Body of pancreas (tissue), 4 donors: ENCODE results near the gene ARHGAP15. TPM values are rescaled to one million over a fixed set of nuclear protein-coding genes. Genes with fewer than 3 reads are reported as not detected.

Experiments
- ATAC-seq: fragments of 150-250 bp; one replicate; pipeline ENCODE4 v1.9.1; 2016
- DNase-seq, 4 donors: peaks; one replicate each; pipeline ENCODE4 v3.0.0-alpha.2; 2019
- H3K27ac ChIP-seq, 4 donors: fragments of 200-600 bp; sonication (generic); 1 replicate in 3 of 4; 2 replicates in 1 of 4; pipeline versions ENCODE4 v1.5.1 to v1.6.1; 2016 to 2019; ENCODE audit warnings: mild to moderate bottlenecking in 1 of 4, mixed read lengths in 1 of 4, moderate library complexity in 1 of 4
- H3K27me3 ChIP-seq, 2 donors: fragments of 200-600 bp; sonication (generic); one replicate each; pipeline ENCODE4 v1.6.0; 2016; ENCODE audit warnings: mild to moderate bottlenecking in 1 of 2
- H3K36me3 ChIP-seq, 2 donors: fragments of 200-600 bp; sonication (generic); replicated peaks in 1 of 2; 2 replicates each; pipeline ENCODE4 v1.5.1; 2016; ENCODE audit warnings: low read depth in 2 of 2; ENCODE audit not compliant: insufficient read depth in 1 of 2
- H3K4me1 ChIP-seq: fragments of 200-600 bp; sonication (generic); one replicate; pipeline ENCODE4 v1.6.0; 2016
- H3K4me3 ChIP-seq, 2 donors: fragments of 200-600 bp; sonication (generic); 1 replicate in 1 of 2; 2 replicates in 1 of 2; pipeline ENCODE4 v1.5.1; 2016 to 2019
- H3K9me3 ChIP-seq, 3 donors: fragments of 200-600 bp; sonication (generic); 1 replicate in 2 of 3; 2 replicates in 1 of 3; pipeline ENCODE4 v1.5.1; 2016
- CTCF ChIP-seq, 7 experiments: fragments of 450-650 bp in 4 of 7; fragments of 200-600 bp in 3 of 7; sonication (generic) in 3 of 7; IDR thresholded peaks; one replicate each; pipeline ENCODE4 v1.5.1; 2016 to 2019; ENCODE audit warnings: antibody characterized with exemption in 7 of 7
- POLR2A ChIP-seq, 3 donors: fragments of 450-650 bp; IDR thresholded peaks; one replicate each; pipeline ENCODE4 v1.6.1; 2016; ENCODE audit warnings: antibody characterized with exemption in 3 of 3, mild to moderate bottlenecking in 2 of 3
- WGBS, 2 donors: methylation state at CpG; one replicate each; pipeline ENCODE4 v1.1.5; 2017; 5-methylcytosine and 5-hydroxymethylcytosine counted together
- intact Hi-C: fragments of 100-400 bp; cut with DNase I; formaldehyde crosslinking; loops from one replicate; pipeline ENCODE4 v1.15.1; 2023
- total RNA-seq, 2 donors: library from RNA; depleted of rRNA; stranded (reverse); fragments of >200 nt; gene quantifications; one replicate each; pipeline ENCODE4 v1.1.0, GENCODE V29; 2016

Gene ARHGAP15
- total RNA-seq, 2 donors from 2014 or later, result 1.3 TPM; not detected in 1

GRCh38 chr2:143623909-143624260 lies 494.7 kb downstream of the ARHGAP15 start:
- Histone ChIP-seq H3K36me3 (no peaks in the 10 kb centered on the region), H3K4me1 (no peaks in the 10 kb centered on the region), H3K27ac (no peak overlapping the region), H3K9me3 (no peaks in the 10 kb centered on the region), H3K4me3 (no peak overlapping the region), H3K27me3 (no peaks in the 10 kb centered on the region)
- DNase-seq (no peak), ATAC-seq (no peak)
- 69 to 70% methylated on average over 8 of the region's 8 CpGs for WGBS, 2 donors
- TF ChIP-seq POLR2A (IDR thresholded peaks at IDR 0.05), result no peak
- TF ChIP-seq CTCF (IDR thresholded peaks at IDR 0.05), result no peak
- intact Hi-C loops, result no loop called here

DNA sequence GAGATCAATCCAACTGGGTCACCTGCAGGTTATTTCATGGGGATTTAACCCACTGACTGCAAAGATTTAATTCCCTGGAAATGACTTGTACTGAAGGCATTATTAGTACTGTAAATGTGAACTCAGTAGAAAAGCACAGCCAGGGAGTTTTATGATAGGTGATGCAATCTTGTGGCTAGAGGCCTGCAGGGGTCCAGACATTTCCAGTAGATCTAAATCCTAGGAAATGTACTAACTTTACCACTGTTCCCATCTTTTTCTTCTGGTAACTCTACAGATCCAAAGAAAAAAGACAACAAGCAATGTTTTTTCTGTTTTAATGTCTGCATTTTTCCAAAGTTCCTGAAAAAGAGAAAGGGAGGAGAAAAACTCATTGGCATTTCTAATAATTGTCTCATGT lies 500.1 kb downstream of the ARHGAP15 start:
- Histone ChIP-seq H3K36me3 (no peaks in the 10 kb centered on the region), H3K4me3 (no peak overlapping the region), H3K4me1 (no peaks in the 10 kb centered on the region), H3K27me3 (no peaks in the 10 kb centered on the region), H3K9me3 (no peaks in the 10 kb centered on the region), H3K27ac (no peak overlapping the region)
- intact Hi-C loops, result no loop called here
- TF ChIP-seq POLR2A (IDR thresholded peaks at IDR 0.05) (no peak), CTCF (IDR thresholded peaks at IDR 0.05) (no peak)
- ATAC-seq (no peak), DNase-seq (no peak)

- Histone ChIP-seq H3K9me3 (no peaks in the 10 kb centered on the region), H3K4me3 (no peak overlapping the region), H3K4me1 (no peaks in the 10 kb centered on the region), H3K36me3 (no peaks in the 10 kb centered on the region), H3K27me3 (no peaks in the 10 kb centered on the region), H3K27ac (no peak overlapping the region)
- no peak for DNase-seq
- TF ChIP-seq POLR2A (IDR thresholded peaks at IDR 0.05), result no peak
- no peak for TF ChIP-seq CTCF (IDR thresholded peaks at IDR 0.05)
- intact Hi-C loops, result no loop called here
- no peak for ATAC-seq
- 68 to 73% methylated on average over 3 of the region's 3 CpGs for WGBS, 2 donors
Measured at GRCh38 chr2:143632751-143633374, 503.6 kb downstream of the ARHGAP15 start.

- no peak for ATAC-seq
- no peaks in the 10 kb centered on the region for H3K36me3 ChIP-seq
- intact Hi-C loops, result no loop called here
- DNase-seq, result no peak
- H3K27ac ChIP-seq, result no peak overlapping the region
- no peaks in the 10 kb centered on the region for H3K9me3 ChIP-seq
- TF ChIP-seq CTCF (IDR thresholded peaks at IDR 0.05) (no peak), POLR2A (IDR thresholded peaks at IDR 0.05) (no peak)
- H3K27me3 ChIP-seq, result no peaks in the 10 kb centered on the region
- WGBS, 2 donors, result 36 to 38% methylated on average over 2 of the region's 2 CpGs
- no peaks in the 10 kb centered on the region for H3K4me1 ChIP-seq
- H3K4me3 ChIP-seq, result no peak overlapping the region
Measured at GRCh38 chr2:143633419-143633818, 504.2 kb downstream of the ARHGAP15 start.

DNA sequence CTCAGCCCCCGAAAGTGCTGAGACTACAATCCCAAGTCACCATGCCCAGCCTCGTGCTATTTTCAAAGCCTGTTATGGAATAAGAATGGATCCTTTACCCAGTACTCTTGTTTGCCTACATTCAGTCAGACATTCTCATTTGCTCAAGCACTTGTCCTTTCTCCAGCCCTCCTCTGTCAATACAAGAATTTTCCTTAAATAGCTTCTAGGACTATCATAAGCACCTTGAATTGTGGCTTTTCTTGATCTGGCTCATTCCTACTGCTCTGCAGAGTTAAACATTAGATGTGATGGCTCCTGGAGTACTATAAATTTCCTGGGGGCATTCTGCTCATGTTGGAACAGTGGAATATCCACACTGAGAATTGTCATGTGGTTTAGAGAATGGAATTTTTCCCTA lies 506.1 kb downstream of the ARHGAP15 start:
- H3K4me3 ChIP-seq, result no peak overlapping the region
- DNase-seq, result no peak
- ATAC-seq, result no peak
- H3K9me3 ChIP-seq, result no peaks in the 10 kb centered on the region
- TF ChIP-seq CTCF (IDR thresholded peaks at IDR 0.05) (no peak), POLR2A (IDR thresholded peaks at IDR 0.05) (no peak)
- H3K4me1 ChIP-seq, result no peaks in the 10 kb centered on the region
- no peak overlapping the region for H3K27ac ChIP-seq
- 77 to 82% methylated on average over 2 of the region's 2 CpGs for WGBS, 2 donors
- no peaks in the 10 kb centered on the region for H3K27me3 ChIP-seq
- no peaks in the 10 kb centered on the region for H3K36me3 ChIP-seq
- intact Hi-C loops, result no loop called here
